Spleen (tissue), 7 donors: Measurements from ENCODE around the gene YPEL1.

Experiments used
- CTCF ChIP-seq, 11 experiments: fragments of 200-600 bp in 7 of 11; fragments of 450-650 bp in 4 of 11; sonication (generic) in 4 of 11; IDR thresholded peaks in 8 of 11; conservative IDR thresholded peaks in 3 of 11; 1 replicate in 7 of 11; 2 replicates in 4 of 11; pipeline versions ENCODE4 v1.4.0 to v1.8.0; 2016 to 2021; ENCODE audit warnings: antibody characterized with exemption in 11 of 11, inconsistent platforms in 4 of 11, mild to moderate bottlenecking in 1 of 11
- POLR2A ChIP-seq, 3 donors: fragments of 450-650 bp; IDR thresholded peaks; one replicate each; pipeline ENCODE4 v1.5.1; 2017; ENCODE audit warnings: antibody characterized with exemption in 3 of 3, mild to moderate bottlenecking in 1 of 3
- POLR2AphosphoS5 ChIP-seq, 3 donors: sonication (generic); formaldehyde crosslinking; IDR thresholded peaks; one replicate each; pipeline ENCODE4 v1.5.1; 2017; ENCODE audit warnings: antibody characterized with exemption in 3 of 3
- donor health status: DM: no; HTN: no; CAD: no; lungs with moderate emphysema.
- donor health status: DM: no; HTN: no; CAD: no.
- donor health status: DM: no; HTN: no; CAD: no.

- TF ChIP-seq CTCF (IDR thresholded peaks at IDR 0.05 in 8 of 11, conservative IDR thresholded peaks at IDR 0.05 in 3 of 11) (no peak), POLR2A (IDR thresholded peaks at IDR 0.05) (no peak), POLR2AphosphoS5 (IDR thresholded peaks at IDR 0.05) (no peak)
Measured at GRCh38 chr22:21755851-21756284, 20.3 kb upstream of the YPEL1 start.
